GM18868 (cell line): Measurements from ENCODE around the gene LGMN.

Experiments
- ATAC-seq: cut with Tn5 transposase; IDR thresholded peaks from one replicate; pipeline ENCODE4 v1.9.1; 2021; ENCODE audit warnings: mild to moderate bottlenecking, moderate library complexity; ENCODE audit not compliant: unreplicated experiment

LGMN gene

DNA sequence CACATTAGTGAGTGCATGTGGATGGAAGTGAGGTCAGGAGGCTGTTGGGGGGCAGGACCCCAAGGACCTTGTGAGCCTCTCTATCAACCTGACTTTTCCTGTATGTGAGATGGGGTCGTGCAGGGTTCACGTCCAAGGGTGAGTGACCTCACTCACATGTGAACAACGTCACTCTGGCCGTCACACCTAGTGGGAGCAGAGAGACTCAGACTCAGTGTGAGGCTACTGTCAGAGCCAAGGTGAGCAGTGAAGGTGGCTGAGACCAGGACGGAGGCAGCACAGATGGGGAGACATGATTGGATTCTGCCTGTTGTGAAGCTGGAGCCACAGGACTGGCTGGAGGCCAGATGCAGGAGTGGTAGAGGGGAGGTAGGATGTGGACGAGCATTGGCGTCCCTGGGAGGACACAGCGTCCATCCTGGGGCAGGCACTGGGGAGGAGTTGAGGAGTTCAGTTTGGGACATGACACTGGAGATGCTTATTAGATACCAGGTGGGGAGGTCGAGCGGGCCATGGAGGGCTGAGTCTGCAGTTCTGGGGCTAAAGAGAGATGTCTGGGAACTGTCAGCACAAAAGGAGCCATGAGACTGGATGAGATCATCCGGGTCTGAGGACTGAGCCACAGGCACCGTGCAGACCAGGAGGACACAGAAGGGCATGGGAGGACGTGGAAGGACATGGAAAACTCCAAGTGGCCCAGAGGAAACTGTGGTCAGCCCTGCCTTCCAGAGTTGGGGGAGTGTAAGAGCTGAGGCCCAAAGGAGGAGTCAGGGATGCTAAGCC lies 92.8 kb downstream of the LGMN start:
- no peak for ATAC-seq

DNA sequence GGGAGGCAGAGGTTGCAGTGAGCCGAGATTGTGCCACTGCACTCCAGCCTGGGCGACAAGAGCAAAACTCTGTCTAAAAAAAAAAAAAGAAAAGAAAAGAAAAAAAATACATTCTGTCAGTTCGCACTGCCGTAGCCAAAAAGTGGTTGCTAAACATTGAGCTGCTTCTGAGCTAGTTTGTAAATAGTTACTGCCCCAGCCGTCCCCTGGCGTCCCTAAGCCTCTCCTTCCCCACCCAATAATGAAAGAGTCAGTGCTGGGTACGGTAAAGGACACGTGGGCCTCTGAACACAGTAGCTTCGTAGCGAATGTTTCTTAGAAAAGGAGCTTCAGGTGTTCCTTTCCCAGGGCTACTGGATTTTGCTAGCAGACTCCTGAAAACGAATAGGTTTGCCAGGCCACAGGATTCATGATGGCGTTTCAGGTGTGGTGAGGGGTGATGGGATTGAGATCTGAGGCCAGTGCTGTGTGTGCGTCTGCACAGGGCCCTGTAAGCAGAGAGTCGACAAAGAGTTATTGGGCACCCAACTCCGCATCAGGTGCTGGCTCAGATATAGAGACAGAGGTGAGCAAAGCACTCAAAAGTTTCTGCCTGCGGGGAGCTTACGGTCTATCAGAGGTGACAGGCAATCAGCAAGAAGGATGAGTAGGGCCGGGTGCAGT lies 94.1 kb downstream of the LGMN start:
- ATAC-seq: no peak
